Activated CD8-positive, alpha-beta memory T cell treated with anti-CD3 and anti-CD28 coated beads for 24 hours (primary cell): ENCODE results near the gene ZNF202.
"Not testable (repeated sequence)": the region's sequence is repeated elsewhere in the genome, so short reads cannot be mapped to it uniquely, and the experiment has no call there.

Experiments
- DNase-seq: peaks from one replicate; pipeline ENCODE4 v3.0.0-alpha.2; 2020

The ZNF202 gene

GRCh38 chr11:123738374-123738773 is 3.1 kb downstream of the ZNF202 start:
- no peak for DNase-seq

GRCh38 chr11:123736769-123737168 is 4.7 kb downstream of the ZNF202 start:
- no peak for DNase-seq

- no peak for DNase-seq
Measured at GRCh38 chr11:123729602-123730001, 11.9 kb downstream of the ZNF202 start.

- no peak for DNase-seq
Measured at GRCh38 chr11:123725995-123726655, 15.3 kb downstream of the ZNF202 start.

GRCh38 chr11:123719452-123719851 is 22.0 kb downstream of the ZNF202 start:
- no peak for DNase-seq

GRCh38 chr11:123718469-123718868 is 23.0 kb downstream of the ZNF202 start:
- no peak for DNase-seq

- DNase-seq = no peak
Measured at GRCh38 chr11:123718063-123718462, 23.4 kb downstream of the ZNF202 start.

GRCh38 chr11:123712627-123713026 is 28.8 kb downstream of the ZNF202 start:
- not testable (repeated sequence) for DNase-seq

GRCh38 chr11:123707606-123708205 is 33.8 kb downstream of the ZNF202 start:
- DNase-seq = peak; percentile 75

- DNase-seq = no peak
Measured at GRCh38 chr11:123707206-123707605, 34.3 kb downstream of the ZNF202 start.

GRCh38 chr11:123704341-123704740 is 37.1 kb downstream of the ZNF202 start:
- no peak for DNase-seq

- DNase-seq = no peak
Measured at GRCh38 chr11:123702696-123703095, 38.8 kb downstream of the ZNF202 start.

- DNase-seq = no peak
Measured at GRCh38 chr11:123702139-123702538, 39.3 kb downstream of the ZNF202 start.

- no peak for DNase-seq
Measured at GRCh38 chr11:123700772-123701171, 40.7 kb downstream of the ZNF202 start.

- no peak for DNase-seq
Measured at GRCh38 chr11:123698546-123699127, 42.8 kb downstream of the ZNF202 start.

- DNase-seq = no peak
Measured at GRCh38 chr11:123696183-123696582, 45.3 kb downstream of the ZNF202 start.

GRCh38 chr11:123695231-123695630 is 46.2 kb downstream of the ZNF202 start:
- DNase-seq = no peak

- DNase-seq = no peak
Measured at GRCh38 chr11:123694551-123694950, 46.9 kb downstream of the ZNF202 start.

- no peak for DNase-seq
Measured at GRCh38 chr11:123692961-123693360, 48.5 kb downstream of the ZNF202 start.

GRCh38 chr11:123690485-123690884 is 51.0 kb downstream of the ZNF202 start:
- no peak for DNase-seq

- DNase-seq = no peak
Measured at GRCh38 chr11:123684601-123685000, 56.9 kb downstream of the ZNF202 start.

GRCh38 chr11:123683428-123684170 is 57.9 kb downstream of the ZNF202 start:
- no peak for DNase-seq

GRCh38 chr11:123682696-123683410 is 58.6 kb downstream of the ZNF202 start:
- DNase-seq = no peak
